HAP-1 (cell line): Measurements from ENCODE around the gene BLTP3B.

Source experiments
- DNase-seq, 2 experiments: peaks; one replicate each; pipeline ENCODE4 v3.0.0-alpha.2; 2016 to 2020; ENCODE audit warnings: low spot score in 2 of 2
- H3K27me3 ChIP-seq: fragments of 250-450 bp; sonication (Bioruptor Pico); 2 replicates; pipeline ENCODE4 v1.5.1; 2020; ENCODE audit warnings: low read depth, mild to moderate bottlenecking, moderate library complexity
- H3K36me3 ChIP-seq: fragments of 250-450 bp; sonication (Bioruptor Pico); replicated peaks from 2 replicates; pipeline ENCODE4 v1.5.1; 2020; ENCODE audit warnings: mild to moderate bottlenecking
- H3K4me1 ChIP-seq: fragments of 250-450 bp; sonication (Bioruptor Pico); 2 replicates; pipeline ENCODE4 v1.5.1; 2020; ENCODE audit warnings: mild to moderate bottlenecking
- H3K4me3 ChIP-seq: fragments of 250-450 bp; sonication (Bioruptor Pico); 2 replicates; pipeline ENCODE4 v1.5.1; 2020; ENCODE audit warnings: mild to moderate bottlenecking, moderate library complexity
- H3K9me3 ChIP-seq: fragments of 250-450 bp; sonication (Bioruptor Pico); 2 replicates; pipeline ENCODE4 v1.5.1; 2020; ENCODE audit warnings: mild to moderate bottlenecking, moderate library complexity
- in situ Hi-C: fragments of 300-500 bp; cut with MboI; formaldehyde crosslinking; loops from 3 replicates; pipeline ENCODE4 v1.14.3; 2020; ENCODE audit warnings: low sequenced_read_pairs, inconsistent platforms, mixed read lengths

Gene BLTP3B

DNA sequence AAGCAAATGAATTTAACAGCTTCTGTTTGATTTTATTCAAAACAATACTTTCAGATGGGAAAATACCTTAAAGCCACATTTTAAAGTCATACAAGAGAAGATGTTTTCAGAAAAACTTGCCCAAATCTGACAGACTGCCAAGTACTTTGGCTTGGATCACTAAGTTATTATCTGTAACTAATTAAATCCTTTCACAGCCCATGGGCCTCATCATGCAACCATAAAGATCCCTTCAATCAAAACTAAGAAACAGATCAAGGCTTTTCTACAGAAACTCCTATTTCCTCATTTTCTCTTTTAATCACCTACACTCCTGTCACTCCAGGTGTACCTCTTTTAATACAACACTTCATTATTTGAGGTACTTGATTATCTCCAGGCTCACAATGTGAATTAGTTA is 28.1 kb downstream of the BLTP3B start:
- no peak overlapping the region for H3K4me3 ChIP-seq
- peaks cover 6% of the 10 kb centered on the region for H3K4me1 ChIP-seq
- no peaks in the 10 kb centered on the region for H3K9me3 ChIP-seq
- H3K27me3 ChIP-seq: no peaks in the 10 kb centered on the region
- H3K36me3 ChIP-seq: no peaks in the 10 kb centered on the region
- DNase-seq: no peak
- in situ Hi-C loops: no loop called here

DNA sequence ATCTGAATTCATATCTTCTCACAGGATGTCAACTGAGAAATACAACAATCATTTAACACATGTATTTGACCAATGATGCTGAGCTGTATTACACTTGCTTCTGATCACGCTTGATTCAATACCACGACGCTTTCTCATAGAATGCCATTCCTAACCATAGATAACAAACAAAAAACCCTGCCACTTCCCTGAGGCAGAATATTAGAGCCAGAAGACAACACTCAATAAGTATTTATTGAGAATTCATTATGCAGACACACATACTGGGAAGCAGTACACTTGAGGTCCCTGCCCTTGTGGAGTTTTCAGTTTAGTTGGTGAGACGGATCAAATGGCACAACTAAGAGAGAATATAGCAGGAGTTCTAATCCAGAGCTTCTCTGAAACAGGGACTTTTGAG is 32.4 kb downstream of the BLTP3B start:
- in situ Hi-C loops: no loop called here
- no peak for DNase-seq
- no peaks in the 10 kb centered on the region for H3K36me3 ChIP-seq
- H3K27me3 ChIP-seq: no peaks in the 10 kb centered on the region
- no peaks in the 10 kb centered on the region for H3K9me3 ChIP-seq
- no peak overlapping the region for H3K4me3 ChIP-seq
- peaks cover 6% of the 10 kb centered on the region for H3K4me1 ChIP-seq

DNA sequence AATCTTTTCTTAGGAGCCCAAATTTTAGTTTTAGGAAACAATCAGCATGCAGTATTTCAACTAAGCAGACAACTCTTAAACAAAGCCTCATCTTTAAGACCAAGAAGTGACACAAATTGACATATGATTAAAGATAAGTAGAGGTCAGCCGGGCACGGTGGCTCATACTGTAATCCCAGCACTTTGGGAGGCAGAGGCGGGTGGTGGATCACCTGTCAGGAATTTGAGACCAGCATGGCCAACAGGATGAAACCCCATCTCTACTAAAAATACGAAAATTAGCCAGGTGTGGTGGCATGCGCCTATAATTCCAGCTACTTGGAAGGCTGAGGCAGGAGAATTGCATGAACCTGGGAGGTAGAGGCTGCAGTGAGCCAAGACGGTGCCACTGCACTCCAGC is 35.8 kb downstream of the BLTP3B start:
- DNase-seq: no peak
- in situ Hi-C loops: no loop called here
- no peaks in the 10 kb centered on the region for H3K4me1 ChIP-seq
- no peak overlapping the region for H3K4me3 ChIP-seq
- no peaks in the 10 kb centered on the region for H3K9me3 ChIP-seq
- H3K36me3 ChIP-seq: no peaks in the 10 kb centered on the region; the same call in 1 of the 2 replicates
- H3K27me3 ChIP-seq: no peaks in the 10 kb centered on the region

DNA sequence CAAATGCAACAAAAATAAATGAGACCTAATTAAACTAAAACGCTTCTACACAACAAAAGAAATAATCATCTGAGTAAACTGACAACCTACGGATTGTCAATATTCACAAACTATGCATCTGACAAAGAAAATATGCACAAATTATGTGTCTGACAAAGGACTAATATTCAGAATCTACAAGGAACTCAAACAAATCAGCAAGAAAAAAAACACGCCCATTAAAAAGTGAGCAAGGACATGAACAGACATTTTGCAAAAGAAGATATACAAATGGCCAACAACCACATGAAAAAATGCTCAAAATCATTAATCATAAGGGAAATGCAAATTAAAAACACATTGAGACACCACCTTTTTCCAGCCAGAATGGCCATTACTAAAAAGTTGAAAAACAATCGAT is 37.0 kb downstream of the BLTP3B start:
- Histone ChIP-seq H3K4me1 (no peaks in the 10 kb centered on the region), H3K4me3 (no peak overlapping the region), H3K9me3 (no peaks in the 10 kb centered on the region), H3K36me3 (no peaks in the 10 kb centered on the region; the same call in 1 of the 2 replicates), H3K27me3 (no peaks in the 10 kb centered on the region)
- DNase-seq: no peak
- in situ Hi-C loops: no loop called here

DNA sequence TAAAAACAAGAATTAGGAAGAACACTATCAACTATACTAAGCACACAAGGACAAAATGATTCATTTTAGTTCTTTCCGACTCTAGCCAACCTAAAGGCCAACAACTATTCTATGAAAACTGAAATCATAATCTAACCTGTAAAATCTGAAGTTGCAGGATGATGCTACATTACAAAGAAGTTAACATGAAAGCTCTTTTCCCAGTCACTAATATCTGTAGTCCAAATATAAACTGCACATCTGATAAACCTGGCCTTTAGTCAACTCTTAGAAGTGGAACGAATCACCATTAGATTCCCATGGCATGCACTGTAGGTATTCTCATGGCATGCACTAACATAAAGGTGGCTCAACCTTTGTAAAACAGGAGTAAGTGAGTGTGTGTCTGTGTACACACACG is 41.7 kb downstream of the BLTP3B start:
- no peak for DNase-seq
- no peaks in the 10 kb centered on the region for H3K4me1 ChIP-seq
- no peaks in the 10 kb centered on the region for H3K9me3 ChIP-seq
- no peak overlapping the region for H3K4me3 ChIP-seq
- in situ Hi-C loops: no loop called here
- peaks cover 6% of the 10 kb centered on the region; the same call in 1 of the 2 replicates for H3K36me3 ChIP-seq
- H3K27me3 ChIP-seq: no peaks in the 10 kb centered on the region
